Gastrocnemius medialis (tissue), 4 donors: ENCODE results near the gene ITPR1.

Experiments
- POLR2A ChIP-seq, 2 donors: fragments of 450-650 bp; IDR thresholded peaks; one replicate each; pipeline ENCODE4 v1.6.1; 2017; ENCODE audit warnings: antibody characterized with exemption in 2 of 2, mild to moderate bottlenecking in 2 of 2, moderate library complexity in 2 of 2
- TF ChIP-seq, protein P1 (sequence below), 5 experiments: fragments of 450-650 bp in 3 of 5; fragments of 200-600 bp in 2 of 5; sonication (generic) in 2 of 5; IDR thresholded peaks in 4 of 5; conservative IDR thresholded peaks in 1 of 5; 1 replicate in 4 of 5; 2 replicates in 1 of 5; pipeline ENCODE4 v1.5.1; 2016 to 2019; ENCODE audit warnings: antibody characterized with exemption in 5 of 5, mild to moderate bottlenecking in 3 of 5, moderate library complexity in 3 of 5

DNA sequence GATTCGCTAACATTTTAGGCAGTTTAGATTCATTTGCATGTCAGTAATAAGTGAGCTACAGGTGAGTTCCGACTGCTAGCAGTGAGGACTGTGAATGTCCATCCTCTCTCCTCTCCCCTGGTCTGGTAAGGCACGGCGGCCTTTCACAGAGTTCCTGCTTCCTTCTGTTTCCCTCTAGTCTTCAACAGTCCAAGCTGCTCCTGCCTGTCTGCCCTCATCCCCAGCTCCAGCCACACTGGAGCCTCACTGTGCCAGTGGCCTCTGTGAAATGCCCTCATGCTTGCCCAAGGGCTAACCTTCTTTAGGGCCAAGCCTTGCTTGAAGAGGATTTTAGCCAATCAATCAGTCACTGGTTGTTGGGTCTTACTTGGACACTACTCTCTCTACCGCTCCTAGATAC is 340.3 kb downstream of the ITPR1 start:
- TF ChIP-seq, protein P1, sequence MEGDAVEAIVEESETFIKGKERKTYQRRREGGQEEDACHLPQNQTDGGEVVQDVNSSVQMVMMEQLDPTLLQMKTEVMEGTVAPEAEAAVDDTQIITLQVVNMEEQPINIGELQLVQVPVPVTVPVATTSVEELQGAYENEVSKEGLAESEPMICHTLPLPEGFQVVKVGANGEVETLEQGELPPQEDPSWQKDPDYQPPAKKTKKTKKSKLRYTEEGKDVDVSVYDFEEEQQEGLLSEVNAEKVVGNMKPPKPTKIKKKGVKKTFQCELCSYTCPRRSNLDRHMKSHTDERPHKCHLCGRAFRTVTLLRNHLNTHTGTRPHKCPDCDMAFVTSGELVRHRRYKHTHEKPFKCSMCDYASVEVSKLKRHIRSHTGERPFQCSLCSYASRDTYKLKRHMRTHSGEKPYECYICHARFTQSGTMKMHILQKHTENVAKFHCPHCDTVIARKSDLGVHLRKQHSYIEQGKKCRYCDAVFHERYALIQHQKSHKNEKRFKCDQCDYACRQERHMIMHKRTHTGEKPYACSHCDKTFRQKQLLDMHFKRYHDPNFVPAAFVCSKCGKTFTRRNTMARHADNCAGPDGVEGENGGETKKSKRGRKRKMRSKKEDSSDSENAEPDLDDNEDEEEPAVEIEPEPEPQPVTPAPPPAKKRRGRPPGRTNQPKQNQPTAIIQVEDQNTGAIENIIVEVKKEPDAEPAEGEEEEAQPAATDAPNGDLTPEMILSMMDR (IDR thresholded peaks at IDR 0.05 in 4 of 5, conservative IDR thresholded peaks at IDR 0.05 in 1 of 5), result no peak
- TF ChIP-seq POLR2A (IDR thresholded peaks at IDR 0.05), result no peak
